ENCODE data around the gene ASXL3.

The ASXL3 gene

GRCh38 chr18:33583901-33584300 is 5.9 kb downstream of the ASXL3 start:
- no peak for DNase-seq

DNA sequence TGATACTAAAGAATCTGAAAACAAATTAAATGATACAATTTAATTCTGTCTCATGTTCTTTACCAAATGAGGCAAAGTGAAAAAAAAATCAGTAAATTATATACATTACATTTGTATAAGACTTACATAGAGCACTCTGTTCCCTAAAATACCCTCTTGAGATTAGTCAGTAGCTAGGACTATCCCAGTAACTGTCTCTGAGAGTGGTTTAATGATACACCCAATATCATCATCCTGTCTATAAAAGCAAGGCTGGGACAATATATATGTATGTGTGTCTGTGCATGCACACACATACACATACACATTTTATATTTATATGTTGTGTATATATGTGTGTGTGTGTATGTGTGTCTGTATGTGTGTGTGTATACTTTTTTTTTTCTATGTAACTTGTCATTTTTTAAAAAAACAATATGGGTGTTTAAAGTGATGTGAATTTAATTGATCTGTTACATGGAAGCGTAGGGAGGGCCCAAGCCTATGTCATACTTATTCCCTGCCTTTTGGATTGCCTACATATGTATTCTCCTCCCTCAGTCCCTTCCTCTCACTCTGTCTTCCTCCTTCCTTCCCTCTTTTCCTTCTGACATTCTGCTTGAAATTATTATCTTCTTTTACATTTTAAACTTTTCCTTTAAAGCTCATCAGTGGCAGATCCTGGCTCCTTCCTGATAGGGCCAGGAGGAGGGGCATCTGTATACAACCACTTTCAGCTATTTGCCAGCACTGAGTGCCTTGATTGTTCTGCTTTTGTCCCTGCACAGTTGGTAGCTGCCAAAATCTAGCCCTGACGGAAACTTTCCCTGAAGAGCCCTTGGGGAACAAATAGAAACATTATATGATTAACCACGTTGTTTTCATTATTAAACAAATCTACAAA is 6.8 kb downstream of the ASXL3 start:
- DNase-seq = no peak

DNA sequence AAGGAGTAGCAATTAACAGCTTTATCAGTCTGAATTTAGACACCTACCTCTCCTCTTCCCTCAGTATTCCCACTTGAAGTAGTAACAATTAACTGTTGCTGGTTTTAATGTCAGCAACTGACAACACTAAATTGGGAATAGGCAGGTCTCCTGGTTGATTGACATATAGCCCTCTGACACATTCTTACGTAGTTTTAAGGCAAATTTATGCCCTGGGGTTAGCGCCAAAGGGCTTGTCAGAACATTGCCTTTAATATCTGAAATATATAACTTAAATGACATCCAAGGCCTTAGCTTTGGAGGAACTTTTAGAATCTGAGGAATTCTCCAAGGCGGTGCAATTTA is 7.4 kb downstream of the ASXL3 start:
- no peak for DNase-seq

DNA sequence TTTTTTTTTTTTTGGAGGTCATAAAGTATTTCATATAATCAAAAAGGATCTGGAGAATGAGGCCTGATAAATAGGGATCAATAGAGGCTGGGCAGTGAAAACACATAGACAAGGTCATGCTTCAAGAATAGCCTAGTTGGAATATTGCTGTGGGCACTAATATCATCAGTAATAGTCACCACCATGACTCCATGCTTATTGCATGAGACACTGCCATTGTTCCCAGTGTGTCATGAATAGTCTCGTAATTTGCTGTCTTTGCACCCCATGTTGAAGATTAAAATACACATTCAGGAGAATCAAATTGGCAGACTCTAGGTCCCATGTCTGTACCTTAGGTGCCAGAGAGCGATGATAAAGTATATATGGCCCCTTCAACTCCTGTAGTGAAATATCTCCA is 10.3 kb downstream of the ASXL3 start:
- DNase-seq = no peak

GRCh38 chr18:33593261-33593660 is 15.2 kb downstream of the ASXL3 start:
- no peak for DNase-seq

DNA sequence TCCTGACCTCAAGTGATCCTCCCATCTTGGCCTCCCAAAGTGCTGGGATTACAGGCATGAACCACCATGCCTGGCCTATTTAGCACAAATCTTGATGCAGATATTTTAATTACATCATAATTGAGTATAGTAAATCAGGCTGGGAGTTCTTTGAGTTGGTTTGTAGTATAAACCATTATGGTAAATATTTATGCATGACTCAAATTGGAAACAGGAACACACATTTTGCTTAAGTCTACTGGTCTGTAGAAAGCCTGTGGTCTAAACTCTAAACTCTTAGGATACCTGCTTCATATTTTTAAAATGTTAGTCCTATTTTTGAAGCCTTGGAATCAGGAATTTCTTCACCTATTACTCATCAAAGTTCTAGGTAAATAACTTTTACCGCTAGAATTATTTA is 16.8 kb downstream of the ASXL3 start:
- no peak for DNase-seq

DNA sequence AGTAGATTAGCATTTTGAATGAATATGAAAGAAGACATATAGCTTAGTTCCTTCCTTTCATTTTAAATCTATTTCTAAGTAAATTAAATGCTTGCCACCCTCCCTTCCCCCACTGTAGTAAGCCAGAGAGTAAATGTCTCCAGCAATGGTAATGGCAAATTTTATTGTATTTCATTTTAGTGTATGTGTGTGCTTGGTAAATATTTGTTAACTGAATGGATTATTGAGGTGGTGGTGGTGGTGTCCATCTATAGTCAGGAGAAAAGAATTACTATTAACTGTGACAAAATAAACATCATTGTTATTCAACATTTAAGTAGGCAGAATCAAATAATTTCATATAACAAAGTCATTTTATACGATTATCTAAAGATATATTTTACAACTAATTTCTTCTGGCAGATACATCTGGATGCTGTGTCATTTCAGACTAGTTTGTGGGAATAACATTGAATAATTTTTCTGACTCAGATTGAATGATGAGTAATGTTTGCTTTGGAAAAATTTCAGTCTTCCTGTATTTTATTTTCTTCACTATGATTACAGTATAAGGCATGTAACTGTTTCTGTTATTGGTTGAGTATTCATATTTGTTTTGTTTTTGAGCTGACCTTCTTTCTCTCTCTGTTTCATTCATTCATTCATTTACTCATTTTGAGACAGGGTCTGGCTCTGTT is 18.3 kb downstream of the ASXL3 start:
- no peak for DNase-seq

DNA sequence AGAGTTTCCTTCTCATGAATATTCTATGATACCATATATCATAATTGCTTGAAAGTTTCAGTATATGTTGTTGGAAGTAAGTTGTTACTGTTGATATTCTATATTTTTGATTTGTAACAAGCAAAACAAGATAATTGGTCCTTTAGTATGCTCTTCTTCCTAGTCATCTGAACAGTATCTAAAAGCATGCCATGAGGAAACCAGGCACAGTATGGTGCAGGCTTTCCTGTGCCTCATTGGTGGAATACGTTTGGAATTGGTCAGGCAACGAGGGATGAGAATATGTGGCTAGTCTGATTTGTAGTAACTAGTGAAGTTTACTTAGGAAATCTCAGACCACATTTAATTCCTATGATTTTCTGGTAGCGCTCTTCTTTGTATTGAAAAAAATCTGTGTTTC is 22.8 kb downstream of the ASXL3 start:
- no peak for DNase-seq

- no peak for DNase-seq
Measured at GRCh38 chr18:33603454-33603853, 25.4 kb downstream of the ASXL3 start.

GRCh38 chr18:33605250-33605649 is 27.2 kb downstream of the ASXL3 start:
- no peak for DNase-seq

- no peak for DNase-seq
Measured at GRCh38 chr18:33606621-33607020, 28.6 kb downstream of the ASXL3 start.

- no peak for DNase-seq
Measured at GRCh38 chr18:33611525-33612135, 33.6 kb downstream of the ASXL3 start.

DNA sequence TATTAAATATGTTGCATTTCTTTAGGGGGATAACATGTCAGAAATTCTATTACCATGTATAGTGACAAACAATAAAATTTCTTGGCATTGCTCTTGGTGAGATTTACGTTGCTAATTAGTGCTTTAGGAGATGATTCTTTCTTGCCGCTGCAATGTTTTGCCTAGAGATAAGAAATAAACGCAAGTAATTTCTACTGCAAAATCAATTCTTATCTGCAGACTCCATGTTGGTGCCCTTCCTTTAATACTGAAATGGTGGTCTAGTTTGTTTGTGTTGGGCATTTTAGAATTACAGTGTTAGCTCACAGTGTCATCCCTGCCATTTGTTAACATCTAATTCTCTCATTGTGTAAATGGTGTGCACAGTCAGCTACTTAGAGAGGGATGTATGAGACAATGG is 34.6 kb downstream of the ASXL3 start:
- DNase-seq = no peak

GRCh38 chr18:33616556-33616955 is 38.5 kb downstream of the ASXL3 start:
- DNase-seq = peak in 1 of 2 experiments; percentile 3

DNA sequence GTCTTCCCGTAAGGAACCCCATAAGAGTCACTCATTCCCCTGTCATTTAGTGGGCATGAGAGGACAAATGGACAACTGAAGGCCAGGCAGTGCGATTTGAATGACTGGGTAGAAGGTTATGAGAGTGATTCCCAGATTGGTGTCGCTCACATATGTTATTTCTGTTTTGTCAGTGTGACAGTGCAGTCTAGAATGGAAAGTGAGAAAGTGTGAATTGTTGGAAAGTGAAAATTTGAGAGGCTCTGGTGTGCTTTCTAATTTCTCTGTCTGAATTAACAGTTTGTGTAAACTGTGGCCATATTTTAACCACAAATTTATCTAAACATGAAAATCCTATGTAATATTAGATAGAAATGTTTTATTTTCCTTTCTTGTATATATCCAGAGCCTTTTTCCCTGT is 49.1 kb downstream of the ASXL3 start:
- no peak for DNase-seq

GRCh38 chr18:33630476-33630875 is 52.5 kb downstream of the ASXL3 start:
- no peak for DNase-seq

DNA sequence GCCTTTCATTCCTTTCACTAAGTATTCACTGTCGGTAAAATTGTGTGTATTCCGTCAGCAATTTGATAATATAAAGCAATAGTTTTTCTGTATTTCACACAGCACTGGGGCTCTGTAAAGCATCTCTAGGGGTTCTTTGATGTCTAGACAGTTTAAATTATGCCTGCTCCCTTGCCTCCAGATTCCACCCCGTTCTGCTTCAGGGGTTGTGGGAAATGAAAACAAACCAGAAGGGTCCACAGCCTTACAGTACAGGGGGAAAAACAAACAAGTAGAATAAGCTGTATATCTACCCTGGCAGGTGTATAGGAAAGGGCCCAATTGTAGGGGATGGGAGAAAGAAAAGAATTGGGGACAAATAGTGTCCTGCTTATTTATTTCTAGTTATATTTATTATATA is 63.1 kb downstream of the ASXL3 start:
- DNase-seq = no peak

GRCh38 chr18:33644494-33644893 is 66.5 kb downstream of the ASXL3 start:
- DNase-seq = no peak

DNA sequence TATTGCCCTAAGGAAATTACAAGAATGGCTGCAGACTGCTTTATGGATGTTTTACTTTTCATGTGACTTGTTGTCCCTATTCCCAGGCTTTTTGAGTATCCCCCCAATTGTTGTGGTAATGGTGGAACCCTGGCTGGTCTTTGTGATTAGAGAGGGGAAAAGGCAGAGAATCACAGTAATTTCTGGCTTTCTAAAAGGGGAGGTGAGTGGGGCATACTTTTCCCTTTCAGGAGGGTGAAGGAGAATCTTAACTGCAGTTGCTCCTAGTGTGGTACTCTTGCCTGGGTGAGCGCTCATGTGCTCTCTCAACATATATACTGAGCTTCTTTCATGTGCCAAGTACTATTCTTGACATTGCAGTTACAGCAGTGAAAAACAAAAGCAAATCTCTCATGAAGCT is 69.3 kb downstream of the ASXL3 start:
- no peak for DNase-seq

DNA sequence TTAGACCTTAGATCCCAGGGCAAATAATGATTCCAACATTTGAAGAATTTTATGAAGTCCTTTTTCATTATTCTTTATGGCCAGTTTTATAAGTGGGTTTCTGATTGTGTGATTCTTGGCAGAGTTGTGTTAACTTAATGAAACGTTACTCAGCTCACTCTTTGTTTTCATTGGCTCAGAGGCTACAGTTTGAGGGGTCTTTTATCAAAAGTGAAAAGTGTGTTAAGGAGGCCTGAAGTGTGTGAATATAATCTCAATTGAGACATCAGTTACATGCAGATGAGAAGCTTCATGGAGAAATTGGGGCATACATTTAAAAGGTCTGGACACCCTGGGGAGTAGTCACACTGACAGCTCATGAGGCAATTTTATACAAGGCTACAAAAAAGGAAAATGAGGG is 74.6 kb downstream of the ASXL3 start:
- DNase-seq = no peak

- peak in 1 of 2 experiments; percentile 36 for DNase-seq
Measured at GRCh38 chr18:33653231-33653630, 75.2 kb downstream of the ASXL3 start.

DNA sequence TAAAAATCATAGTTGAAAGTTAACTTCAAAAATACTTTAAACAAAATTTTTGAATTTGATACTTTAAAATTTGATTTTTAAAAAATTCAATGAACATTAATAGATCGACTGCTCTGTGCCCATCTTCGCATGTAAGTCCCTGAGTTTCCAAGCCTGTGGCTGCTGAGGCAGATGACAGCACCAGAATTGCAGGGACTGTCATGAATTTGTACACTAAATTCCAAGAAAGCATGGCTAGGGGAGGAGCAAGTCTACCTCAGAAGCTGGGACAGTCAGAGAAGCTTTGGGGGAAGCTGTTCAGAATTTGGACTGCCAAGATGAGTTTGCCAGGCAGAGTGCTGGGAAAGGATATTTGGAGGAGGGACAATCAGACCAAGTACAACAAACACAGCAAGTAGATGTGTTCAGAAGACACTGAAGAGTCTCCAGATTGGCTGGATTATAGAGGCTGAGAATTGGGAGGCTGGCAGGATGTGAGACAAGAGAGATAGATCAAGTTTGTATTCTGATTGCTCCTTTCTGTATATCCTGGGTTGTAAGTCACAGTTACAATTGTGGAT is 79.0 kb downstream of the ASXL3 start:
- peak; percentile 22 to 60 for DNase-seq

GRCh38 chr18:33660696-33661310 is 82.8 kb downstream of the ASXL3 start:
- DNase-seq = no peak
